Measurements from ENCODE around the gene SHB.

- no peak for TF ChIP-seq CTCF (IDR thresholded peaks at IDR 0.05)
- no peak for TF ChIP-seq ZFX (IDR thresholded peaks at IDR 0.05; ENCODE audit: borderline replicate concordance)
These were observed 51.2 kb downstream of the SHB start for GRCh38 chr9:38017885-38018186.

All from 22Rv1 (cell line).